Measurements from ENCODE around the gene B4GALT6. TPM values are rescaled to one million over a fixed set of nuclear protein-coding genes. Genes with fewer than 3 reads are reported as not detected.

Gene B4GALT6
- total and polyA plus RNA-seq, 11 donors, result 1.3 to 11.9 (median 5.6) TPM

DNA sequence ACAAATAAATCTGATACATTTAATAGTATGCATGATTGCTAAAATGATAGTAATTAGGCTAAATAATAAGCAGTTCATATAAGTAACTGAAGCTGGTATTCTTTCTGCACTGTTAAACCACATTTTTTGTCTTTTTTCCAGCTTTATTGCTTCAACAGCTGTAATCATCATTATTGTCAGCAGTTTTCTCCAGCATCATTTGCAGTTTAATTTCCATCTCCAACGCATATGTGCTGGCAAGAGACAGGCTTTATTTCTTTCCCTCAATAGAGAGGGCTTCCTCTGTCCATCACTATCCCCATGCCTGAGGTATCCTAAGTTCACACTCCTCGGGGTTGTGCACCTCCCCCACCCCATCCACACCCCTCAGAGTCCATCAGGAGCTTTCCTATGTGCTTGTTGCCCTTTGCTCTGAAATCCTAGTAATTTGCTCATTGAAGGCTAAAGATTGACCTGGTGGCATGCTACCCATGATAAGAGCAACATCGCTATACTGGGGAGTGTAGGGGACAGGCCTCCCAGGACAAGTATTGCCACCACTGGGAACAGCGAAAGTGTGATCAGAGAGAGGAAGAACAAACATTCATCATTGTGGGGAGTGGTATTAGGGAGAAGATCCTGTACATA, 37.1 kb downstream of the B4GALT6 start:
- intact Hi-C loops (cut with DNase I), result no loop called here
- no peak for ATAC-seq
- no peak for TF ChIP-seq POLR2A (IDR thresholded peaks at IDR 0.05)
- TF ChIP-seq, protein P1, sequence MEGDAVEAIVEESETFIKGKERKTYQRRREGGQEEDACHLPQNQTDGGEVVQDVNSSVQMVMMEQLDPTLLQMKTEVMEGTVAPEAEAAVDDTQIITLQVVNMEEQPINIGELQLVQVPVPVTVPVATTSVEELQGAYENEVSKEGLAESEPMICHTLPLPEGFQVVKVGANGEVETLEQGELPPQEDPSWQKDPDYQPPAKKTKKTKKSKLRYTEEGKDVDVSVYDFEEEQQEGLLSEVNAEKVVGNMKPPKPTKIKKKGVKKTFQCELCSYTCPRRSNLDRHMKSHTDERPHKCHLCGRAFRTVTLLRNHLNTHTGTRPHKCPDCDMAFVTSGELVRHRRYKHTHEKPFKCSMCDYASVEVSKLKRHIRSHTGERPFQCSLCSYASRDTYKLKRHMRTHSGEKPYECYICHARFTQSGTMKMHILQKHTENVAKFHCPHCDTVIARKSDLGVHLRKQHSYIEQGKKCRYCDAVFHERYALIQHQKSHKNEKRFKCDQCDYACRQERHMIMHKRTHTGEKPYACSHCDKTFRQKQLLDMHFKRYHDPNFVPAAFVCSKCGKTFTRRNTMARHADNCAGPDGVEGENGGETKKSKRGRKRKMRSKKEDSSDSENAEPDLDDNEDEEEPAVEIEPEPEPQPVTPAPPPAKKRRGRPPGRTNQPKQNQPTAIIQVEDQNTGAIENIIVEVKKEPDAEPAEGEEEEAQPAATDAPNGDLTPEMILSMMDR (IDR thresholded peaks at IDR 0.05), result no peak
- DNase-seq, result no peak
- 66 to 74% (median 68%) methylated on average over 4 of the region's 4 CpGs for WGBS, 4 donors
- no peaks in the 10 kb centered on the region for H3K36me3 ChIP-seq
- H3K27me3 ChIP-seq, result no peaks in the 10 kb centered on the region
- no peaks in the 10 kb centered on the region for H3K4me1 ChIP-seq
- H3K27ac ChIP-seq, result no peak overlapping the region
- no peaks in the 10 kb centered on the region for H3K9me3 ChIP-seq
- no peak overlapping the region for H3K4me3 ChIP-seq

DNA sequence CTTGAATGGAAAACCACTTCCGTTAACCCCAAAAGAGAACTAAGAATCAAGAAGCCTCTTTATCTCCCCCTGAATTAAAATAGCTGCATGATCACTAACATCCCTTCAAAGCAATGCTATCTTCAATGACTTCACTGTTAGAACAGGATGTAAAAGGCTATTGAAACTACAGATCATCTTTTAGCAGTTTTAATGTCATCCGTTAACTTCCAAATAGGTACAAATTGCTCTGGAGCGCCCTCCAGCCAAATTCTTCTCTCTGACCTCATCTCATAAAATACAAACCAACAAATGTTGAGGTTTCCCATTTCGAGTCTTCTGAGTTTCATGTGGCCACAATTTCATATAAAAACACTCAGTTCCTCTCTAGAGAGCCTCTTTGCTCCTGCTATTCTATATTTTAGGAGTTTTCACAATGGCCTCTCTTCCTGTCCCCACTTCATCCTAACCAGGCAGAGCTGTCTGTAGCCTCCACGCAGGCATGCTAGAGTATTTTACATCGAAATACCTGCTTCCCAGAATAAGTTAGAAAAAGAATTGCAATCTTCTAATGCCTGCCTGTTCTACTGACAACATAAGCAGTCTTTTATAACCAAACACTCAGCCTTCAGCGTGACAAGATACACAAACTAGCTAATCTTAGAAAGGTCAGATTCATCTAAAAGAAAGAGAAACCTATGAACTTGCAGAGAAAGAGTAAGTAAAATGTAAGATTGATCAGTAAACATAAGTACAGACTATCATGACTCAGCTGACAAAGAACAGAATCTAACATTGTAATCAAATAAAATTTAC, 37.9 kb downstream of the B4GALT6 start:
- no peak overlapping the region for H3K27ac ChIP-seq
- no peak for TF ChIP-seq POLR2A (IDR thresholded peaks at IDR 0.05)
- TF ChIP-seq, protein P1 (IDR thresholded peaks at IDR 0.05), result no peak
- 81 to 84% (median 83%) methylated on average over 7 of the region's 7 CpGs for WGBS, 4 donors
- intact Hi-C loops (cut with DNase I), result no loop called here
- no peaks in the 10 kb centered on the region for H3K36me3 ChIP-seq
- no peak overlapping the region for H3K4me3 ChIP-seq
- H3K4me1 ChIP-seq, result no peaks in the 10 kb centered on the region
- DNase-seq, result no peak
- no peaks in the 10 kb centered on the region for H3K27me3 ChIP-seq
- no peaks in the 10 kb centered on the region for H3K9me3 ChIP-seq
- no peak for ATAC-seq

DNA sequence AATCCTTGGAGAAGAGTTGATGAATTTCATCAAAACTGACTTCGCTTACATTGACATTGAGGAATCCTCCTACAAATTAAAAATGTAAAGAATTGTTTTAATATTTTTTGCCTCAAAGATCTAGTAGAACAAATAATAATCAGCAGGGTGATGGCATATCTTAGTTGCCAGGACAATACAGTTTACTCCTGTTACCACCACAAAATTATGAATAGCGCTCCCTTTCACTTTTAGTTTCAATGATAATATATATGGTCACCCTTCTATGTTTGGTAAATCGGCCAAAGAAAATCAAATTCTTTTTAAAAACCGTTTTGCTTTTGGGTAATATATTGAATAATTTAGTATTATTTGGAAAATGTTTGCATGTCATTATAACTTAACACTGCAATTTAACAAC, 39.0 kb downstream of the B4GALT6 start:
- no peaks in the 10 kb centered on the region for H3K36me3 ChIP-seq
- no peaks in the 10 kb centered on the region for H3K27me3 ChIP-seq
- TF ChIP-seq POLR2A (IDR thresholded peaks at IDR 0.05), result no peak
- TF ChIP-seq, protein P1 (IDR thresholded peaks at IDR 0.05), result no peak
- no peak overlapping the region for H3K27ac ChIP-seq
- ATAC-seq (no peak), DNase-seq (no peak)
- no peak overlapping the region for H3K4me3 ChIP-seq
- WGBS, 4 donors, result 93 to 96% (median 95%) methylated on average over 4 of the region's 4 CpGs
- no peaks in the 10 kb centered on the region for H3K4me1 ChIP-seq
- intact Hi-C loops (cut with DNase I), result no loop called here
- no peaks in the 10 kb centered on the region for H3K9me3 ChIP-seq

DNA sequence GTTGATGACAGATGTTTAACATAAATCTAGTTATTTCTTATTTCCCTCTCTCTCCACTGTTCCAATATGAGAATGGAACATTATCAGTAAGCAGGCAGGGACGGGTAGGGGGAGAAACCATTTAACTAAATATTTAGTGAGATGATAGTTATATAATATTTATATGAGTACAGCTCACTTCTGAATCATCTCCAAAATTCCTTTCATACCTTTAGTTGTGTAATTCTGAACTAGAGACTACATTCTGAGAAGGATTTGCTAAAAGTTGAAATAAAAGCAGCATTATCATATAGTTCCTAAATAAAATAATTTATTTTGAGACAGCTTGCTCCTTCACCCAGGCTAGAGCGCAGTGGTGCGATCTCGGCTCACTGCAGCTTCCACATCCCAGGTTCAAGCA, 41.4 kb downstream of the B4GALT6 start:
- intact Hi-C loops (cut with DNase I), result no loop called here
- Histone ChIP-seq H3K4me1 (no peaks in the 10 kb centered on the region), H3K27me3 (no peaks in the 10 kb centered on the region), H3K4me3 (no peak overlapping the region), H3K9me3 (no peaks in the 10 kb centered on the region), H3K27ac (no peak overlapping the region), H3K36me3 (no peaks in the 10 kb centered on the region)
- TF ChIP-seq, protein P1 (IDR thresholded peaks at IDR 0.05), result no peak
- TF ChIP-seq POLR2A (IDR thresholded peaks at IDR 0.05), result no peak
- DNase-seq, result no peak
- 94 to 96% (median 95%) methylated on average over 4 of the region's 4 CpGs for WGBS, 4 donors
- ATAC-seq, result no peak
